ENCODE results near the gene ELMOD3.
A peak's percentile ranks its signal among the peaks of the same experiment; 100 is the strongest.
"Not testable (repeated sequence)": the region's sequence is repeated elsewhere in the genome, so short reads cannot be mapped to it uniquely, and the experiment has no call there.

Gene ELMOD3

DNA sequence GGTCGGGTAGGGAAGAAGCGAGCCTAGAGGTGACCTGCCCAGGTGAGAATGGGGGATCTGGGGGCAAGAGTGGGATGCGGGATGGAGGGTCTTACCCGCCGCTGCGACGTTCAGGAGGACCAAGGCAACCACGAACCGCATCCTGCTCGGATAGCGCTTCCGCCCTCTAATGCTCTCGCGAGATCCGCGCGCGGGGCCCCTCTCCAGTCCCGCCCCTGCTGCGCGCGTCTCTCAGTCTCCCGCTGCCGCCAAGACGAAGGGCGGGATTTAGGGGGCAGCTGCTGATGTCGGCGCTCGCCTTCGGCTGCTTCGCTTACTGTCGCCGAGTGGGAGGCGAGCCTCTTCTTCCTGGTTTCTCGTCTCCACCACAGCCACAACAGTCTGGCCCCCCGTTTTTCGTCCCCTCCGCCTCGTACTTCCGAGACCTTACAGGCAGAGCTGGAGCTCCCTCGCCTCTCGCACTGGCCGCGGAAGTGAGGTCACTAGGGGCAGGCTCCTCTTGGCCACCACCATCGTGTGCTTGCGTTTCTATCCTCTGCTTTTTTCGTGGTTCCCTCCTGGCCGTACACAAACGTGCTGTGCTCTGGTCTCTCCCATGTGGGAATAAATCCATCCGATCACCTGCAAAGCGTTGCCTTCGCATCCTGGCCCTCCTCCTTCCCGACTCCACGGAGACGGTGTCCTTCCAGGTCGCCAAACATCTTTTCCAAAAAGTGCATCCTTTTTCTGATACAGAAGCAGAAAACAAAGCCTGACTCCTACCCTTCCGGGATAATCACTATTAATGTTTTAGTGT is 26.5 kb upstream of the ELMOD3 start, which contains the start of gene TGOLN2:
TGOLN2 (minus strand) TSS at position 168 of the 796 bp plus-strand sequence; CDS start at position 141, 27 bp downstream.
- DNase-seq, result peak; percentile 84 to 89 (median 85)
- no peaks in the 10 kb centered on the region for H3K9me3 ChIP-seq (ENCODE audit: control insufficient read depth, low read length)
- H3K4me3 ChIP-seq (ENCODE audit: insufficient read depth, low read depth, low read length, poor library complexity, severe bottlenecking), result peak within 1 kb of the TSS; percentile 82
- H3K27me3 ChIP-seq (replicated peaks; ENCODE audit: control insufficient read depth, insufficient read depth, low read length, poor library complexity, severe bottlenecking), result no peaks in the 10 kb centered on the region
- peaks cover 18% of the 10 kb centered on the region for H3K36me3 ChIP-seq (ENCODE audit: control insufficient read depth, insufficient read depth, low read length)
- peaks cover 26% of the 10 kb centered on the region for H3K4me1 ChIP-seq (ENCODE audit: control insufficient read depth, insufficient read depth, low read length, poor library complexity, severe bottlenecking)
- peak within 1 kb of the TSS; percentile 95 for H3K27ac ChIP-seq (ENCODE audit: insufficient read depth, low read length, poor library complexity, severe bottlenecking)

DNA sequence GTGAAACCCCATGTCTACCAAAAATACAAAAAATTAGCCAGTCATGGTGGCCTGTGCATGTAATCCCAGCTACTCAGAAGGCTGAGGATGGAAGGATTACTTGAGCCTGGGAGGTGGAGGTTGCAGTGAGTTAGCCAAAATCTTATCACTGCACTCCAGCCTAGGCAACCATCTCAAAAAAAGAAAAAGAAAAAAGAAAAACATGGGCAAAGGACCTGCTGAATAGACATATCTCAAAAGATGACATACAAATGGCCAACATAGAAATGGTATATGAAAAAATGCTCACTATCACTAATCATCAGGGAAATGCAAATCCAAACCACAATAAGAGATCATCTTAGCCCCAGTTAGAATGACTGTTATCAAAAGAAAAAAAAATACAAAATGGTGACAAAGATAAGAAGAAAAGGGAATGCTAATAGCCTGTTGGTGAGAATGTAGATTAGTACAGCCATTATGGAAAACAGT is 25.4 kb upstream of the ELMOD3 start:
- no peaks in the 10 kb centered on the region for H3K9me3 ChIP-seq (ENCODE audit: control insufficient read depth, low read length)
- no peak overlapping the region for H3K27ac ChIP-seq (ENCODE audit: insufficient read depth, low read length, poor library complexity, severe bottlenecking)
- H3K27me3 ChIP-seq (replicated peaks; ENCODE audit: control insufficient read depth, insufficient read depth, low read length, poor library complexity, severe bottlenecking), result no peaks in the 10 kb centered on the region
- H3K4me1 ChIP-seq (ENCODE audit: control insufficient read depth, insufficient read depth, low read length, poor library complexity, severe bottlenecking), result peaks cover 15% of the 10 kb centered on the region
- peaks cover 9% of the 10 kb centered on the region for H3K36me3 ChIP-seq (ENCODE audit: control insufficient read depth, insufficient read depth, low read length)
- no peak for DNase-seq
- no peak overlapping the region for H3K4me3 ChIP-seq (ENCODE audit: insufficient read depth, low read depth, low read length, poor library complexity, severe bottlenecking)

DNA sequence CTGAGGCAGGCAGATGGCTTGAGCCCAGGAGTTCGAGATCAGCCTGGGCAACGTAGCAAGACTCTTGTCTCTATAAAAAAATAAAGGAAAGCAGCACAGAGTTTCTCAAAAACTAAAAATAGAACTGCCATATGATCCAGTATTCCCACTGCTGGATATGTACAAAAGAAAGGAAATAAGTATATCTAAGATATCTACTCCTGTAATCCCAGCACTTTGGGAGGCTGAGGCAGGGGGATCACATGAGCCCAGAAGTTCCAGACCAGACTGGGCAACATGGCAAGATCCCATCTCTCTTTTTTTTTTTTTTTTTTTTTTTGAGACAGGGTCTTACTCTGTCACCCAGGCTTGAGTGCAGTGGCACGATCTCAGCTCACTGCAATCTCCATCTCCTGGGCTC is 24.9 kb upstream of the ELMOD3 start:
- not testable (repeated sequence) for DNase-seq; H3K9me3 ChIP-seq (ENCODE audit: control insufficient read depth, low read length); H3K4me3 ChIP-seq (ENCODE audit: insufficient read depth, low read depth, low read length, poor library complexity, severe bottlenecking); H3K27me3 ChIP-seq (replicated peaks; ENCODE audit: control insufficient read depth, insufficient read depth, low read length, poor library complexity, severe bottlenecking); H3K4me1 ChIP-seq (ENCODE audit: control insufficient read depth, insufficient read depth, low read length, poor library complexity, severe bottlenecking); H3K27ac ChIP-seq (ENCODE audit: insufficient read depth, low read length, poor library complexity, severe bottlenecking); H3K36me3 ChIP-seq (ENCODE audit: control insufficient read depth, insufficient read depth, low read length)

GRCh38 chr2:85330839-85331636 is 23.5 kb upstream of the ELMOD3 start:
- Histone ChIP-seq H3K4me1 (ENCODE audit: control insufficient read depth, insufficient read depth, low read length, poor library complexity, severe bottlenecking) (peaks cover 6% of the 10 kb centered on the region), H3K27ac (ENCODE audit: insufficient read depth, low read length, poor library complexity, severe bottlenecking) (no peak overlapping the region), H3K36me3 (ENCODE audit: control insufficient read depth, insufficient read depth, low read length) (no peaks in the 10 kb centered on the region), H3K4me3 (ENCODE audit: insufficient read depth, low read depth, low read length, poor library complexity, severe bottlenecking) (no peak overlapping the region), H3K9me3 (ENCODE audit: control insufficient read depth, low read length) (no peaks in the 10 kb centered on the region), H3K27me3 (replicated peaks; ENCODE audit: control insufficient read depth, insufficient read depth, low read length, poor library complexity, severe bottlenecking) (no peaks in the 10 kb centered on the region)
- no peak for DNase-seq

GRCh38 chr2:85333877-85334276 is 20.7 kb upstream of the ELMOD3 start:
- not testable (repeated sequence) for H3K4me1 ChIP-seq (ENCODE audit: control insufficient read depth, insufficient read depth, low read length, poor library complexity, severe bottlenecking); H3K9me3 ChIP-seq (ENCODE audit: control insufficient read depth, low read length); DNase-seq

DNA sequence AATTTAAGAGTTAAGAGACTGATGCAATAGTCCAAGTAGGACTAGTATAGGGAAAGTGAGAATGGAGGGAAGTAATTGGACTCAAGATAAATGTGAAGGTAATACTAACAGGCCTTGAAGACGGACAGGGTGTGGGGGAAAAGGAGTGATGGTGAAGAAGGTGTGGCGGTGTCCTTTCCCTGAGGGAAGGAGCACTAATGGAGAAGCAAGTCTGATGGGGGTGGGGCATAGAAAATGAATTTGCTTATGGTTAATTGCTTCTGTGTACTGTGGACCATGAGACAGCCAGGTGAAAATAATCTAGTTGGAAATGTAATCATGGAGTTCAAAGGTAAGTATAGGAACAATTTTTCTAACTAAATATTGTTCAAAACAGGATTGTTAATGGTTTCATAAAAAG is 19.6 kb upstream of the ELMOD3 start:
- Histone ChIP-seq H3K27me3 (replicated peaks; ENCODE audit: control insufficient read depth, insufficient read depth, low read length, poor library complexity, severe bottlenecking) (no peaks in the 10 kb centered on the region), H3K9me3 (ENCODE audit: control insufficient read depth, low read length) (no peaks in the 10 kb centered on the region), H3K4me3 (ENCODE audit: insufficient read depth, low read depth, low read length, poor library complexity, severe bottlenecking) (no peak overlapping the region), H3K36me3 (ENCODE audit: control insufficient read depth, insufficient read depth, low read length) (no peaks in the 10 kb centered on the region), H3K27ac (ENCODE audit: insufficient read depth, low read length, poor library complexity, severe bottlenecking) (no peak overlapping the region), H3K4me1 (ENCODE audit: control insufficient read depth, insufficient read depth, low read length, poor library complexity, severe bottlenecking) (no peaks in the 10 kb centered on the region)
- no peak for DNase-seq

More at GRCh38 chr2:85333877-85334276, 20.7 kb upstream of the ELMOD3 start:
- not testable (repeated sequence) for H3K27ac ChIP-seq (ENCODE audit: insufficient read depth, low read length, poor library complexity, severe bottlenecking); H3K4me3 ChIP-seq (ENCODE audit: insufficient read depth, low read depth, low read length, poor library complexity, severe bottlenecking); H3K27me3 ChIP-seq (replicated peaks; ENCODE audit: control insufficient read depth, insufficient read depth, low read length, poor library complexity, severe bottlenecking); H3K36me3 ChIP-seq (ENCODE audit: control insufficient read depth, insufficient read depth, low read length)

DNA sequence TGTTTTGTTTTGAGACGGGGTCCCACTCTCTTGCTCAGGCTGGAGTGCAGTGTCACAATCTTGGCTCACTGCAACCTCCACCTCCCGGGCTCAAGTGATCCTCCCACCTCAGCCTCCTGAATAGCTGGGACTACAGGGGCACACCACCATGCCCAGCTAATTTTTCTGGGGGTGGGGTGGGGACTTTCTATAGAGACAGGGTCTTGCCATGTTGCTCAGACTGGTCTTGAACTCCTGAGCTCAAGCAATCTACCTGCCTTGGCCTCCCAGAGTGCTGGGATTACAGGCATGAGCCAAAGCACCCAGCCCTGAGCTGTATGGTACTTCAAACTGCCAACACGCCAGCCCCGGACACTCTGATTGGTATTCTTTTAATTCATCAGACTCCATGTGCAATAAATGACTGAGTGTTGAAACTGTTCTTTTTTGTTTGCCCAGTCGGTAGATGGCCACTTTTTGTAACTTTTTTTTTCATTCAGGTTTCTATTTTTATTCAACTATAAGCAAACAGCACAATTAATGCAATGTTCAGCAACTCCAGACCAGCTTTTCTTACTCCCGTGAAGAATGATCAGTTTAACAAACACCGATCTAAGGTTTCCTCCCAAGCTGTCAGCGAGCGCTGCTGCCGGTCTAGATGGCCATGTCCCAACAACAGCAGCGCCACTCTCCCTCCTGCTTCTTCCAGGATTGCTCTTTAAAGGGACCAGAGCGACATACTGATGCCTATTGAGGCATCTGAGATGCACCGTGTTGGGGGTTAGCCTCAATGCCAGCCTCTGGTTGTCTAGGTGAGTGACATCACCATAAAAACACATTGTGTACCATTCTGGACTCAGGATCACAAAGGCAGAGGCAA is 14.3 kb upstream of the ELMOD3 start:
- no peak overlapping the region for H3K4me3 ChIP-seq (ENCODE audit: insufficient read depth, low read depth, low read length, poor library complexity, severe bottlenecking)
- H3K27me3 ChIP-seq (replicated peaks; ENCODE audit: control insufficient read depth, insufficient read depth, low read length, poor library complexity, severe bottlenecking), result no peaks in the 10 kb centered on the region

DNA sequence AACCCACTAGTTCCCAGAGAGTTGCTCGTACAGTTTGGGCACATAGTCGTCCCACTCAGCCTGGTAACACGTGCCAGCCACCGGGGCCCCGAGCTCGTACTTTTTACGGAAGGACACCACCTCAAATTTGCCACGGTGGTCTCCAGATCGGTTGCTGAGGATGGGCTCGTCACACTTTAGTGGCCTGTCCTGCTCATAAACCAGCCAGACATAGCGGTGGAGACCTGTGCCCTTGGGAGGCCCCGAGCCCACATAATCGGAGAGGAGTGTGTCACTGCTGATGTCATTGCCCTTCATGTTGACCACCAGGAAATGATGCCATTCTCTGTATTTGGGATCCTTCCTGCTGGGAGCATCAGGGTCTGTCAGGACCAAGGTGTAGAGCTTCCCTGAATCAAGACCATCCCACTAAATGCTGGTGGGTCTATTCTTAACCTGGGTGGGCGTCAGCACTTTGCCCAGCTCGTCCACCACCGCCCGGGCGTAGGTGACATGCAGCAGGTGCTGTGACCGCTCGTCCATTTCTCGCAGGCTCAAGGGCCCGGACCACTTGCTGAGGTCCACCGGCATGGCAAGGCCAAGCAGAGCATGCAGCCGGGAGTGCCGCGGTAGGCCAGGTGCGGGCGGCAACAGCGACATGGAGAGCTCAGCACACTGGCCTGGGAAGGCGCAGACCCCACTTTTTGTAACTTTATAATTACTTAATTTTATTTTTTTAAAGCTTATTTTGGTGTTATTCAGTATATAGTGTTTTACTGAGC is 13.1 kb upstream of the ELMOD3 start:
- Histone ChIP-seq H3K9me3 (ENCODE audit: control insufficient read depth, low read length) (no peaks in the 10 kb centered on the region), H3K4me1 (ENCODE audit: control insufficient read depth, insufficient read depth, low read length, poor library complexity, severe bottlenecking) (no peaks in the 10 kb centered on the region), H3K27me3 (replicated peaks; ENCODE audit: control insufficient read depth, insufficient read depth, low read length, poor library complexity, severe bottlenecking) (no peaks in the 10 kb centered on the region), H3K27ac (ENCODE audit: insufficient read depth, low read length, poor library complexity, severe bottlenecking) (no peak overlapping the region), H3K36me3 (ENCODE audit: control insufficient read depth, insufficient read depth, low read length) (peaks cover 30% of the 10 kb centered on the region), H3K4me3 (ENCODE audit: insufficient read depth, low read depth, low read length, poor library complexity, severe bottlenecking) (no peak overlapping the region)
- no peak for DNase-seq

More for the DNA sequence above, 14.3 kb upstream of the ELMOD3 start:
- Histone ChIP-seq H3K36me3 (ENCODE audit: control insufficient read depth, insufficient read depth, low read length) (peaks cover 19% of the 10 kb centered on the region), H3K27ac (ENCODE audit: insufficient read depth, low read length, poor library complexity, severe bottlenecking) (no peak overlapping the region), H3K9me3 (ENCODE audit: control insufficient read depth, low read length) (no peaks in the 10 kb centered on the region), H3K4me1 (ENCODE audit: control insufficient read depth, insufficient read depth, low read length, poor library complexity, severe bottlenecking) (no peaks in the 10 kb centered on the region)
- DNase-seq, result no peak

- no peaks in the 10 kb centered on the region for H3K27me3 ChIP-seq (replicated peaks; ENCODE audit: control insufficient read depth, insufficient read depth, low read length, poor library complexity, severe bottlenecking)
- H3K36me3 ChIP-seq (ENCODE audit: control insufficient read depth, insufficient read depth, low read length), result peaks cover 31% of the 10 kb centered on the region
- no peaks in the 10 kb centered on the region for H3K9me3 ChIP-seq (ENCODE audit: control insufficient read depth, low read length)
- no peaks in the 10 kb centered on the region for H3K4me1 ChIP-seq (ENCODE audit: control insufficient read depth, insufficient read depth, low read length, poor library complexity, severe bottlenecking)
- H3K27ac ChIP-seq (ENCODE audit: insufficient read depth, low read length, poor library complexity, severe bottlenecking), result no peak overlapping the region
- no peak for DNase-seq
- H3K4me3 ChIP-seq (ENCODE audit: insufficient read depth, low read depth, low read length, poor library complexity, severe bottlenecking), result no peak overlapping the region
These were observed 12.4 kb upstream of the ELMOD3 start for GRCh38 chr2:85342156-85342555.

Data from effector memory CD4-positive, alpha-beta T cell (primary cell).